GM21423 (cell line): ENCODE results near the gene FARS2.

Experiments
- ATAC-seq: cut with Tn5 transposase; IDR thresholded peaks from one replicate; pipeline ENCODE4 v1.9.1; 2021; ENCODE audit warnings: mild to moderate bottlenecking, moderate library complexity; ENCODE audit not compliant: unreplicated experiment

FARS2 gene

DNA sequence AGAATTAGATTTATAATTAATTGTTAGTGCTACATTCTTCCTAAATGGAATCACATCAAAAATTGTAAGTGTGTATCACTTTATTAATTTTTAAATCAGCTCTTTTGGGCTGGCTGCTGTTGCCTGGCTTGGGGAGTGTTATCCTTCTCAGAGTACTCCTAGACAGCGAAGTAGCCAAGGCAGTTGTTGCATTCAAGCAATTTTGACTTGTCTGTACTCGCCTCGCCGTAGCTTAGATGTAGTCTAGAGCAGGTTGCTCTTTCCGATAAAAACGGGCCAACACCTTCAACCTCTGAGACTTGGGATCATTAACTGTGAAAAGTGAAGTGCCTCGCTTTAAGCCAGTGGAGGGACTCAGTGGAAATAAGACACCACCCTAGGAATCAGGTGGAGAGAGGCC lies 151.3 kb downstream of the FARS2 start:
- no peak for ATAC-seq

DNA sequence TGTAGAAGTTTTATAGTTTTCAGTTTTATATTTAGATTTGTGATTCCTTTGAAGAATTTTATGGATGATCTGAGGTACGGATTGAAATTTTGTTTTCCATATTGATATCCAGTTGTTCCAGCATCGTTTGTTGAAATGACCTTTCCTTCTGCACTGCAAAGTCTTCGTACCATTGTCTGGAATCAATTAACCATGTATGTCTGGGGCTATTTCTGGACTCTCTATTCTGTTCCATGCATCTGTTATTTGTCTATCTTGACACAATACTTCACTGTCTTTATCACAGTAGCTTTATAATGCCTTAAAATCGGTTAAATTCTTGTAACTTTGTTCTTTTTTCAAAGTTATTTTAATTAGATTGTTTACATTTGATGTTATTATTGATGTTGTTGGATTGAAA lies 154.9 kb downstream of the FARS2 start:
- ATAC-seq: no peak

GRCh38 chr6:5422321-5422915 lies 161.1 kb downstream of the FARS2 start:
- no peak for ATAC-seq

DNA sequence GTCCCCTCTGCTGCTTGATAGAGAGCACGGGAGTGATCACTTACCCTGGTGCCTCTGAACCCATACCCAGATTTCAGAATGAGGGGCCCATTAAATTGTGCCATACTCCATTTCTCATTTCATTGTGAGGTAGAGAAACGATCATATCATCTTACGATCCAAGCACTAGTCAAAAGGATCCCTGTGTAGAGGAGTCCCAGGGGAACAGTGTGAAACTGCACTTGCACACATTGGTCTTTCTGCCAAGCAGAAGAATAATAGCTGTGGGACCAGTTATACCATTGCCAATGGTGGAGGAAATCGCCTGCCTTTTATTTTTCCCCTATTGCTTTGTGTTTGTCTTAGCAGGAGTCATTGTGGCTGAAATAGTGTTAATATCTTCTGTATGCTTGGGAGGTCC lies 161.9 kb downstream of the FARS2 start:
- no peak for ATAC-seq

- ATAC-seq: no peak
These were observed 163.4 kb downstream of the FARS2 start for GRCh38 chr6:5424726-5425125.

GRCh38 chr6:5425267-5425666 lies 164.0 kb downstream of the FARS2 start:
- ATAC-seq: no peak

- no peak for ATAC-seq
These were observed 164.5 kb downstream of the FARS2 start for GRCh38 chr6:5425797-5426196.

DNA sequence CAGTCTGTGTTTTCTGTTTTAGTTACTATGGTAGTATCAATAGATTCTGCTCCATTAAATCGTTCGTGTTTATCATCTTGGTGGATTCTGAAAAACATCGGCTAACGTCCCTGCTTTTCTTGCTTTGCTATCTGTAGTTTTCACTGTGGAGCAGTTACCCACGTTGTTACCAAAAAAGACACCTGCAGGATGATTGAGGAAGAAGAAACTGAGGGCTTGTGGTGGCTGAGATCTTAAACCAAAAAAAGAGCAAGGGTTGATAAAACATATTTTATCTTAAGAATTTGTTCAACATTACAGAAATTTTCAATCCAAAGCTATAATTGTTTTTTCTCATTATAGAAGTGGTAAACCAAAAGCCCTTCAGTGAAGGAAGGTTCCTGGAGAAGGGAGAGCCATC lies 166.3 kb downstream of the FARS2 start:
- ATAC-seq: no peak

DNA sequence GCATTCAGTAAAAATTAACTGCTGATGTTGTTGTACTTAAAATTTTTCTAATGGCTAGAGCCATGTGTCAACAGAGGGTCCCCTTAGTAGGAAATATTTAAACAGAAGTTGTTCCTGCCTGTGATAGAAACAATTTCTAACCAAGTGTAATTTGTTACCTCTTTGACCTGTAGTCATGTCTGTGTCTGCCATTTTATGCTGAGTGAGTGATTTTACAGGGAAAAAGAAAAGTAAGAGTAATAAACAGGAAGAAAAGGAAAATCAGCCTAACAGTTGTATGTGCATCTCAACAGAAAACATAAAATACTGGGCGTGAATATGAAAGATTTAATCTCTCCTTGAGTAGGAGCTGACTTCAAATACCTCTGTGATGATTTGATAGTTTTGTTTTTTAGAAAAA lies 172.0 kb downstream of the FARS2 start:
- no peak for ATAC-seq

GRCh38 chr6:5435449-5435848 lies 174.1 kb downstream of the FARS2 start:
- ATAC-seq: no peak

DNA sequence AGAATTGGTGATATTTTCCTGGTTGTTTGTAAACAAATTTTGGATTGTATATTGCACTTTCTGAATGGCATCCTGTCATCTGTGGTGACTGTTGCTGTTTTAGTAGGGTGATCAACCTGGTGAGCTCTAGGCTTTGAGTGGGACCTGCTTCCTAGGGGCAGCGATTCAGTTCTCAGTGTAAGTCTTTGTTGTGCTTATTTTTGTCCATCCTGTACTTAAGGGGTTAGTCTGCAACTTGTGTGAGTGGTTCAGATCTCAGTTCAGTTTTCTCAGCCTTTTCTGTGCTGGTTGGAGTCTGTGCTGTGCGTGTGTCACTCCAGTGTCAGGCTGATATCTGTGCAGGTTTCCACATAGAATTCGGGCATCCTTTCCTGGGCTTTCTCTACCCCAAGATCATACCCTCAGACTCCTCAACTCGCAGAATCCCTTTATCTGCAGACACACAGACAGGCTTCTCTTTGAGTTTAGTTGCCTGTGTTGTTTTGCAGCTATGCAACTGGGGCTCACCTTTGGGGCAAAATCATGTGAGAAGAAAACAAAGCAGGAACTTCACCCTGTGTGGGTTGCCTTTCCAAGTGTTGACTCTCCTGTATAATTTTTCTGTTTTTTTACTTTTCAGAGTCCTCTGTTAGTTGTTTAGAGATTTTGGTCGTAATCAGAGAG lies 177.7 kb downstream of the FARS2 start:
- no peak for ATAC-seq

DNA sequence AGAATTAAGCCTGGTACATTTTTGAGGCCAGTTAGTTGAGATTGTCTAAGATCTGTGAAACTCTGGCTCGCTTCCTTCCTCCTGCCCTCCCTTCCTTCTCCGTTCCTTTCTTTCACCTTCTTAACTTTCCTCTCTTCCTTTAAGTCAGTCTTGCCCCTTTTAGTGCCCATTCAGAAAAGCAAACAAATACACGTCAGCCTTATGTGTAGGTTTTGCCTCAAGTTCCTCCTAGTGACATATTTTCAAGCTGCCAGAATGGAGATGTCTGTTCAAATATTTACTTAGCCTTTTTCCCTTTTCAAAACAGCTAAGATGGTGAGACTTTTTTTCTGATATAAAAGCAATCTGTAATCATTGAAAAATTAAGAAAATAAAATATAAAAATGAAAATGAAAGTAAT lies 178.4 kb downstream of the FARS2 start:
- ATAC-seq: no peak

DNA sequence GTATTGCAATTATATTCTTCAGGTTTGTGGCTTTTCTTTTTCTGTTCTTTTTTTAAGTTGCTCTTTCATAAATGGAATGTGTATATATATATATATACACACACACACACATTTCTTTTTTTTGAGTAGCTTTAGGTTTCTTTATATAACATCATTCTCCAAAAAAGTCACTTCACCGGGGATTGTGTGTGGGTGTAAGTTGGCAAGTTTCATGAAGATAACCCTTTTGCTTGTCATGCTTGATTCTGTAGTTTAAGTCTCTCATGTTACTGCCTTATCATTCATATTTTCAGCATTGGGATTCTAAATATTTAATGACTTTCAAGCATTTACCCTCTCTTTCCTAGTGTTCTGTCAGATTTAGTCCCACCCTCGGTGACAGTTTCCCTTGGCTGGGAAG lies 181.0 kb downstream of the FARS2 start:
- no peak for ATAC-seq

- no peak for ATAC-seq
These were observed 181.6 kb downstream of the FARS2 start for GRCh38 chr6:5442916-5443315.

GRCh38 chr6:5443491-5443890 lies 182.2 kb downstream of the FARS2 start:
- no peak for ATAC-seq

DNA sequence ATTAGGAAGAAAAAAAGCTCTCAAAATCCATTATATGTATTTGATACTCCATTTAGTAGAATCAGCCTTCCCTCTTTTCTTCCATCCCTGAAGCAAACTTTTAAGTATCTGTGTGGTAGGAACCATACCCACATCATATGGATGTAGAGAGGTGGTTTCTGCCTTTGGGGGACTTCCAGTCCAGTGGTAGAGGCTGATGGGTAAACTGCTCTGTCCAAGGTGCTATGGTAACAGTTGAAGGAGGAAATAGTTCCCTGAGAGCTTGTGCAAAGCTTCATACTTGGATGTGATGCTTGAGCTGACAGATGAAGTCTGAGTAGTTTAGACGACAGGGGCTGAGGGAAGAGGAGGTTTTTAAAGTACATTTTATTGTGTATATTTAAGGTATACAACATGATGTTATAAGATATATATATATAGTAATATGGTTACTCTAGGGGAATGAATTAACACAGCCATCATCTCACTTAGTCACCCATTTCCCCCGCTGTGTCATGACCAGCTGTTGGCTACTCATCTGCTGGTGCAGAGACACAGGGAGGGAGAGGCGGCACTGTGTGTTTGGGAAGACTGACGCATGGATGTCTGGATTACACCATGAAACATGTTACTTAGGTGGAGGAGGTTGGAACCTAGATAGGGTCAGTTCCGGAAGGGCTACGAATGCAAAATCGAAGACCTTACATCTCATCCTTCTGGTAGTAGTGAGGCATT lies 185.2 kb downstream of the FARS2 start:
- ATAC-seq: no peak

DNA sequence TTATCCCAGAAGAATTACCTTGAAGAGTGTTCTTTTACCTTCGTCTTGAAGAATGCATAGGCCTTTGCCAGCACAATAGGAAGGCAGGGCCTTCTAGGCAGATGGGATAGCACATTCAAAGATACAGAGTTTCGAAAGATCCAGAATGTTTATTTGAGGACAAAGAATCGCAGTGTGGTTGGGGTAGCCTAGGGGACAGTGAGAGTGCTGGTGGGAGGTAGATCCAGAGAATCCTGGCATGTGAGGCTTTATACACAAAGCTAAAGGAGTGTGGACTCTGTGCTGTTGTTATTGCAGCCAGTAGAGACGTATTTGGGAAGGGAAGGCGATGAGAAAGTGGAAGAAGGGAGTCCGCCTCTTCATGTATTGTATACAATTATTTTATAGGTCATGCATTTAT lies 186.6 kb downstream of the FARS2 start:
- no peak for ATAC-seq

DNA sequence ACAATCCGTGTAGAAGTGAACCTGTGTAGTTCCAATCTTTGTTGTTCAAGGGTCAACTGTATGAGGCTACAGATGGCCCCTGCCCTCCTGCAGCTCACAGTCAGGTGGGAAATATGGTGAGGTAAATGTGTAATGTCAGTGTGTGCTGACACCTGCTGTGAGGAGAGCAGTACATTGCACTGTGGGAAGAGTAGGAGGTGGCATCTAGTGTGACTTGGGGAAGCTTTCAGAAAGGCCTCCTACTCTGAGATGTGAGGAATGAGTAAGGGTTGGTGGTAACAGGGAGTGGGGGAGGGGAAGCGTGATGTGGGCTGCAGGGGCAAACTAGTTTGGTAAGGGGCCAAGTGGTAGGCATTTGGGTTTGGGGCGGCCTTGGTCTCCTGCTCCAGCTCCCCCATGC lies 188.8 kb downstream of the FARS2 start:
- no peak for ATAC-seq

DNA sequence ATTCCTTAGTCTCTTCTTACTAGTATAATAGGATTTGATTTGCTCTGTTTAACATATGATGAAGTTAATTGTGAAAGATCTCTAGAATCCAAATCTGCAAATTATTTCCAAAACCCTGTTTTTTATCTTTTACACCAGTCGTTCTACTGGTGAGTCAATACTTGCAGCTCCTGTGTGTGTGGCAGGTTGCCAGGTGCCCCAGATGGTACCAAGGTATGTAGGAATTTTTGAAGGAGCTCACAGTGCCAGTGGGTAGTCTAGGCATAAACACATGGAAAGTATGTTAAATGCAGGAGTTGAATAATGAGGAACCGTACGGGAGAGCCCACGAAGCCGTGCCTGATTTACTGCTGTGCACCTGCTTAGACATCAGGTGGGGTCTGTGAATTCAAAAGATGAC lies 192.2 kb downstream of the FARS2 start:
- ATAC-seq: no peak

DNA sequence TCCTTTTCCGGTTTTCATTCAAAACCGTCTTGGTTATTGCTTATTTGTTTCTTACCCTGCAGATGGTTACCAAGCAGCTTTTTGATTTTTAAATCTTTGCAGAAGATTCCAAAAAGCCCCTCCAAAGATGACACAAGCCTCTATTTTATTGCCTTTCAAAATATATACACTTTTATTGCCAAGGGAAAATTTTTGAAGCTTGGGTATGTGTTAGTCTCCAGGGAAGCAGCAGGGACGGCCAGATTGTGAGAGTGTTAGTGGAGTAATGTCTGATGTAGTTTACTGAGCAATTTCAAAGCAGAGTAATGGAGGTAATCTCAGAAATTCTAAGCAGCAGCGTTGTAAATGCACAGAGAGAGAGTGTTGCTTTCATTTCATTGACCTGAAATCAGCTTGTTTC lies 193.8 kb downstream of the FARS2 start:
- ATAC-seq: no peak

DNA sequence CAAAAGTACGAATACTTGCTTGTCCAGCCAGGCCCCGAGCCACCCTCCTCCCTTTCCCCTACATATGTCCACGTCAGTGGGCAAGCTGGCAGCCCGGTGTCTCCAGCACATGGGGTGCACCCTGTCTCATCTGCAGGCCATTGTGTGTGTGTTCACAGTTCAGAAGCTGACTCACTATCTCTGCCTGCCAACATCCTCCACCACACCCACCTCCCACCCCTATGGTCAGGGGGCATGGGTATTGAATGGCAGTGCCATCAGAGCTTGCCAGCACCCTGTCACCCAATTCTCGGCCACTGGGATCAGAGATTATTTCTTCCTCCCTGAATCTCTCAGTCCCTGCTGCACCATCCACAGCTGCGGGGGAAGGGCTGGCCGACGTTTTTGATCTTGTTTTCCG lies 195.7 kb downstream of the FARS2 start:
- no peak for ATAC-seq

GRCh38 chr6:5457983-5458683 lies 196.8 kb downstream of the FARS2 start:
- ATAC-seq: no peak
